Right forelimb (tissue), 1 donor: ENCODE measurements around the gene ACTR10.
"Not testable (repeated sequence)": the region's sequence is repeated elsewhere in the genome, so short reads cannot be mapped to it uniquely, and the experiment has no call there.

ENCODE experiments used
- DNase-seq: peaks from one replicate; pipeline ENCODE4 v3.0.0-alpha.2; 2018

Gene ACTR10

DNA sequence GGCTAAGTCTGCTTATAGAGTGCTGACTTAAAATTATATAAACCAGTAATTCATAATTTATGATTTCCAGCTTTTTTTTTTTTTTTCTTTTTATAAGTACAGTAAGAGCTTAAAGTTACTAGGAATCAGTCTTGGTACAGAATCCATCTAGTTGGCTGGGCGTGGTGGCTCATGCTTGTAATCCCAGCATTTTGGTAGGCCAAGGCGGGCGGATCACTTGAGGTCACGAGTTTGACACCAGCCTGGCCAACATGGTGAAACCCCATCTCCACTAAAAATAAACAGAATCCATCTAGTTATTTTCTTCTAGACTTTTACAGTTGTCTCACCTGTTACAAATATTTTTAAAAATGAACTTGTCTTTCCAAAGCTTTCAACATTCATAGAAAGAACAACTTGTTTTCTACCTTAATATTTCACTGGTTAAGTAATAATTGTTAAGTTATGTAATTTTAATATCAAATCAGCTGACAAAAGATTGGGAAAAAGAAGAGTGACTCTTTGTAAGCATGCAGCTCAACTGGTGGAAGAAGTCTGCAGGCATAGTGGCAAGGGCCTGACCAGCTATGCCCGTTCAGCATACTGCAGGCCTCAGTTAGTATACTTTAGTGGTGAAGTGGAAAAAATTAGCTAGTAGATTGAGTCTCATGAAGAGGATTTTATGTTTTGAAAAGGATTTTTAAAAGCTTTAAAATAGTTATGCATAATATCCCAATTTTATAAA lies 27.3 kb downstream of the ACTR10 start:
- DNase-seq, result no peak

GRCh38 chr14:58238252-58239243 lies 38.6 kb downstream of the ACTR10 start:
- peak; percentile 69 for DNase-seq

- peak; percentile 90 for DNase-seq
These were observed 39.6 kb downstream of the ACTR10 start for GRCh38 chr14:58239244-58240195.

DNA sequence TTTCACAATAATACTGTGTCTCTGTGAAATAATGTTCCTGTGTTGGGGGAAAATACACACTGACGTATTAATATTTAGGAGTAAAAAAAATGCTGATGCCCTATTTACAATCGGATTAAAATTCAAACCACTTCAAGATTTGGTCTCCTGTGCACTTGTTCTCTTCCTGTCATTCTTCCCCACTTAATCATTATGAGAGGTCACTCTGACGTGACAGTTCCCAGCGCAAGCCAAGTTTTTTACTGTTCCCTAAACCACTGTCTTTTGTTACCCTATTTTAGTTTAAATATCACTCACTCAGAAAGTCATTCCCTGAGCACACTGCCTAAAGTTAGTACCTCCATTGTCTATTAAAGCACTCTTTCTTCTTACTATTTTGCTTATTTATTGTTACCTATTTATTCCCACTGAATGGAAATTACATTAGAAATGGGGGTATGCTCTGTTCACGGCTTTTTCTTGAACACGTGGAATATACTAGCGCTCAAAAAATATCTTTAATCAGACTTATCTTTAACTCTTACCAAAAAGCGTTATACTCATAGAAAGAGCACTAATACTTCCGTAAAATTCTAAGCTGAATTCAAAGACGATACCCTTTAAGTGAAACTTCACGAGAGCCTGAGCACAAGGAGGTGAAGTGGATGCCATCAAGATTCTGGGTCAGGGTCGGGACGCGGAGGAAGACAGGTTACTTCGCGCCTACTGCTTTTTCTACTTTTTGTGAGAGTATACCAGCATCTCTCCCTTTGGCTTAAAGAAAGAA lies 44.0 kb downstream of the ACTR10 start:
- DNase-seq, result no peak

DNA sequence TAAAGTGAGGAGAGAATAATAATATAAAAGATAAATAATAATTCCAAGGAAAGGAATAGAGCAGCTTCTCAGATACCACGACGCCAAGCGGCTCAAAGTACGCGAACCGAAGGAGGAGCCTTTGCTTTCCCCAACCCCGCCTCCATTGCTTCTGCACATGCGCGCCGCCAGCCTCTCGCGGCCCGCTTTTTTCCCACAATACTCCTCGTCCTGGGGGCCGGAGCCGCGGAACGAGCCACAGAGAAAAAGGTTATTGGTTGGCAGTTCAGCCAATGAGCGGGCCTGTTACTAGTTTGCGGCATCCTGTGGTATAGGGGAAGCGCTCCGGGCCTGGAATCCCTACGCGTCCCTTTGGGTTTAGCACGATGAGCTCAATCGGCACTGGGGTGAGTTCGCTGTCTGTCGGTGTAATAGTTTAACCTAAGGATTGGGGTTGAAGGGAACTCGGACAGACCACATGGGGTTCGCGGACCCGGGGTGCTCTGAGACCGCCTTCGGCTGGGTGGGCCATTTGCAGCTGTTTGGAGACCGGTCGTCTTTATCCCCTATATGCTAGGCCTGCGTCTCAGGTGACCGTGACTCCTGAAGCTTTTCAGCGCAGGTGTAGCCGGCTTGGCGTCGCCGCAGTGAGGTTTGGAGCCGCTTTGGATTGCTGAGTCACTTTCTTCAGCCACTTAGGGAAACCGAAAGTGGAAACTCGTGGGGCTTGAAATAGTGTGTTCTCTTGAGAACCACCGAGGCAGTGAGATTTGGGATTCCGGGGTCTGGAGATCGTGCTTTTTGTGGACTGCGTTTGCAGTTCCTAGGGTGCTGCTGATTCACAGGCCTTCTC lies 44.8 kb downstream of the ACTR10 start, which contains the start of gene PSMA3:
TSS of gene PSMA3 (plus strand) at position 288 of the 832 bp plus-strand sequence. CDS start at position 366, 78 bp downstream.
- peak; percentile 97 for DNase-seq

DNA sequence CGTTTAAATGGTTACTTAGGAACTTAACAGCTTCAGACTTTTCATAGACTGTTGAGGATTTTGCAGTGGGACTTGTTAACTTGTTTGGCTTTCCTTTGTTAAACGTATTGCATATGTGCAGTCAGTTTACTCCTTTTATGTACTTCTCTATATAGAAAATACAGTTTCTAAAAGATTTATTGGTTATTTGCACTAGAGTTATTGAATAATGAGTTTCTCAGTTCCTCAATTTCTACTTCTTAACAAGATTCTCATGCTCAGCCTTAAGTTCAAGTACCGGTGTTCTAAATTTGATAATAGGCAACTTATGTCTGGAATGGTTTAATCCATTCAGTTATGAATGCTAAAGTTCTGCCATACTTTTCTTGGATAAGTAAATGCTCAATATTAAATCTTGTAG lies 45.6 kb downstream of the ACTR10 start:
- DNase-seq, result no peak

DNA sequence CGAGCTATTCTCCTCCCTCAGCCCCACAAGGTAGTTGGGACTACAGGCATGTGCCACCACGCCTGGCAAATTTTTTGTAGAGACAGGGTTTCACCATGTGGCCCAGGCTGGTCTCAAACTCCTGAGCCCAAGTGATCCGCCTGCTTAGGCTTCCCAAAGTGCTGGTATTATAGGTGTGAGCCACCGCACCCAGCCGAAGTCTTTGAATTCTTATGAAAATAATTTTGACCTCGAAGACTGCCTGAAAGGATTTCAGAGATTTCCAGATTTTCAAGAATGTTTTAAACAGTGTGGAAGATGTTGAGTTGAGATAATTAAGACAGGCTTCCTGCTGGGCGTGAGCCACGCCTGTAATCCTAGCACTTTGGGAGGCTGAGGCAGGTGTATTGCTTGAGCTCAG lies 49.7 kb downstream of the ACTR10 start:
- no peak for DNase-seq

- DNase-seq, result no peak
These were observed 58.2 kb downstream of the ACTR10 start for GRCh38 chr14:58258156-58258555.

GRCh38 chr14:58262005-58262404 lies 62.1 kb downstream of the ACTR10 start:
- DNase-seq, result not testable (repeated sequence)

GRCh38 chr14:58265401-58265800 lies 65.5 kb downstream of the ACTR10 start:
- DNase-seq, result no peak

DNA sequence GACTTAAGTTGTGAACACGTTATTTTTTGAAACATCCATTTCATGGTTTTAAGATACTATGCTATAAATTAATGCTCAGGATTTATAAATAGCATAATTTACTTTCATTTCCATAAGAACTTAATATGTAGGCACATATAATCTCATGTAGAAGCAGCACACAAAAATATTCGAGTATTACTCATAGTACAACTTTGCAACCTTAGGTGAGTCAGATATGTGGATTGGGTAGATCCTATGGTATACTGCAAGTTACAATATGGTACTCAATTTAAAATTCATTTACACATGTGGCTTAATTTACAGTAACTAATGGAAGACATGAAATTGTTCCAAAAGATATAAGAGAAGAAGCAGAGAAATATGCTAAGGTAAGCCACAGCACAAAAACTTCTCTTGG lies 70.7 kb downstream of the ACTR10 start:
- DNase-seq, result no peak

DNA sequence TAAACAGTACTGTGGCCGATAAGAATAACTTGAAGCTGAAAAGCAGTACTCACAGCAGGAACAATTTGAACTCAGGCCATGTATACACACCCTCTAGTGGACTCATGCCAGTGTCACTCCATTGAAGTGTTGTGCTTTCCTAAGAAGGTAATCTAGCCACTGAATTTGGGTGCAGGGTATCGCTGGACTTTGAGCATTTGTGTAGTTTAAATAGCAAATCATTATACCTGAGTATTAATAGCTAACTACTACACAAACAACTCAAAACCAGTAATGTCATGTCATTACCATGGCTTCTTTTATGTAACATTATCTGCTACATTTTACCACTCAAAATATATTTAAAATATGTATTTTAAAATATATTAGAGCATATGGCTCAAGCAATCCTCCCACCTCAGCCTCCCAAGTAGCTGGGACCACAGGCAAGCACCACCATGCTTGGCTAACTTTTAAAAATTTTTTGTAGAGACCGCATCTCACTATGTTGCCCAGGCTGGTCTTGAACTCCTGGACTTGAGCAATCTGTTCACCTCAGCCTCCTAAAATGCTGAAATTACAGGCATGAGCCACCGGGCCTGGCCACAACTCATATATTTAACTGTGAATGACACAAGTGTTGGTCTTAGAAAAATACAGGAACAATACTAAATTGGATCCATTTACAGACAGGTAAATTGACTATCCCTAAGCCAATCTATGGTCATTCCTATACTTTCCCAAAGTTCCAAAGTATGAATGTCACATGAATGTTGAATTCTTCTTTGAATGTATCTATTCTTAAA lies 72.8 kb downstream of the ACTR10 start:
- DNase-seq, result no peak

- no peak for DNase-seq
These were observed 74.9 kb downstream of the ACTR10 start for GRCh38 chr14:58274881-58275280.

GRCh38 chr14:58275527-58276190 lies 75.7 kb downstream of the ACTR10 start:
- no peak for DNase-seq

DNA sequence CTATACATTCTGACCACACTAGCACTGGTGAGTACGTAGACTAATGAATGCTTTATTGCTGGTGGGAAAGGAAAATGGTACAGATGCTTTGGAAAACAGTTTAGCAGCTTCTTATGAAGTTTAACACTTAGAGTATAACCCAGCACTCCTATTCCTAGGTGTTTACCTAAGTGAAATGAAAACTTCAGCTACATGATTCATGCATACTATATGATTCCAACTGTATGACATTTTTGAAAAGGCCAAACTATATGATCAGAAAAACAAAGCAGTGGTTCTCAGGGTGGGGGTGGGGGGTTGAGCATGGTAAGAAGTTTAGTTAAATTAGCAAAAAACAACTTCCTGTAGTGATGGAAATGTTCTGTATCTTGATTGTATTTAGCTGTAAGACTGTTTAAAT lies 76.3 kb downstream of the ACTR10 start:
- DNase-seq, result no peak

GRCh38 chr14:58278177-58278576 lies 78.2 kb downstream of the ACTR10 start:
- no peak for DNase-seq

DNA sequence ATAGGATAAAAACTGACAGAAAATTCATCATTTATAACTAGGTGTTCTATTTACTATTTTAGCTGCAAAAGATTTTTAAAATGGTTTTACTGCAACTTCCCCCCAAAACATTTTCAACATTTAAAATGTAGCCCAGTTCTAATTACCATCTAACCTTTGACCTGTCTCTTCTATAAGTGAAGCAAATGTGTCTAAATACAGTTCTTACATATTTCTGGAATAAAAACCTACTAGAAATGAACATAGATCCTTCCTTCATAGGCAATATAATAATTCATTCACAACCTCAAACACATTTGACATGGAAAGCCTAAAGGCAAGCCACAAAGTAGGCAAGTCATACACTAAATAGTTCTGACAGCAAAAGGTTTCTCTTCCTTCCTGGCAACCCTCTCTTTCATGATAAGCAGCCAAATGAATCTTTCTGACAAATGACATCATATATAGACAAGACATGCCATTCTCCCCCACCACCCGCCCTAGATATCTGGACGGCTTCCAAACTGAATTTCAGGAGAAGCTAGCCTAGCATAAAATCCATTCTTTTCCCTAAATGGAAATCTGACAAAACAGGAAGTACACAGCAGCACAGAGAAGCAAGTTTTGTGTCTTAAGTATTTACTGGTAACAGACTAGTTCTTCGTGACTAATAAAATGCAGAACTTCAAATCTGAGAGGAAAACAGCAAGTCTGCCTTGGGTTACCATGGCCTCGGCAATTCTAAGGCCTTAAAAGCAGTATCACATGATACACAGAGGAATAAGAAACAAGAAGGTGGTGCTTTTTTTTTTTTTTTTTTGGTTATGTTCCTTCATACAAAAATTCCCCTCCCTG lies 81.2 kb downstream of the ACTR10 start:
- no peak for DNase-seq

DNA sequence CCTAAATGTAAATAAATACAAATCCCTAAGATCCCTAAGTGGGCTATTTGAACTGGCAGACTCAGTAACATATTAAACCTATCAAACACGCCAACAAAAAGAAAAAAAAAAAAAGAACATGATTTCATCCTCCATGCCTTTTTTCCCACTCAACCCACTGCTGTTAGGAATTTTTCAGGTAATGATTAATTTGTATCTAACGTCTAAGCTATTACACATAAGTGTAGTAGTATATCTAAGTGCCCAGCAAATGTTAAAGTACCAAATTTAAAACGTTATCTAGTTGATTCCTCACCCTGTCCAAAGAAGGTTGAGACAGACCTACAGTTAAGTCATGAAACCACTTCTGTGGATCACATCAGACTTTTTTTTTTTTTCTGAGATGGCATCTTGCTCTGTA lies 82.0 kb downstream of the ACTR10 start:
- DNase-seq, result no peak
